SK-N-MC (cell line): Measurements from ENCODE around the gene CACNB2.

ENCODE experiments used
- EZH2 ChIP-seq: fragments of 200-600 bp; sonication (generic); IDR thresholded peaks from one replicate; pipeline ENCODE4 v1.6.1; 2017; ENCODE audit warnings: antibody characterized with exemption
- POLR2AphosphoS5 ChIP-seq: IDR thresholded peaks from 2 replicates; pipeline ENCODE4 v1.6.1; 2012; ENCODE audit warnings: mild to moderate bottlenecking, low read depth, low read length, borderline replicate concordance

DNA sequence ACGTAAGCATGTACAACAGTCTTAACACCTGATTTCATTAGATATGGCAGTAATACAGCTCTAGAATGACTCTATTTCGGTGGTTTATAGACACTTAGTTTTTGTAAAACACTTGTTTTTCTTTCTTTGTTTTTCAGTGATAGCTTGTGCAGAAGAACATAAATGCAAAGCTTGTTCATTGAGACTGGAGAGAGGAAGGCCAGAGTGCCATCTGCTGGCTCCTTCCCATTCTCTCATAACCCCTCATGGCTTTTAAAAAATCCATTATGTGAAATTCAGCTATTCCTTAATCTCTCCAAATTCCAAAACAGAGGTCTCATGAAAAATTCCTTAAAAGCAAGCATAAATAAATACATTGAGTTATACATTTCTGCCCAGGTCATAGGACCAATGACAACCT, 76.3 kb downstream of the CACNB2 start:
- TF ChIP-seq EZH2: no peak
- TF ChIP-seq POLR2AphosphoS5: no peak
